A172 (cell line): ENCODE data around the gene SPPL3. TPM values are rescaled to one million over a fixed set of nuclear protein-coding genes. Genes with fewer than 3 reads are reported as not detected.
"Not testable (repeated sequence)": the region's sequence is repeated elsewhere in the genome, so short reads cannot be mapped to it uniquely, and the experiment has no call there.

ENCODE experiments used
- DNase-seq: peaks from one replicate; pipeline ENCODE4 v3.0.0-alpha.2; 2015; ENCODE audit warnings: low spot score
- total RNA-seq: library from RNA; depleted of rRNA; stranded (reverse); fragments of >200 nt; shearing (Covaris generic); gene quantifications from 2 replicates; pipeline ENCODE4 v1.2.3, GENCODE V29; 2014

Gene SPPL3
- total RNA-seq, 1 experiment from 2014 or later: 4.3 TPM

- DNase-seq: no peak
These were observed 59.2 kb downstream of the SPPL3 start for GRCh38 chr12:120844768-120845449.

- DNase-seq: no peak
These were observed 59.9 kb downstream of the SPPL3 start for GRCh38 chr12:120844297-120844696.

GRCh38 chr12:120843472-120843871 lies 60.7 kb downstream of the SPPL3 start:
- DNase-seq: no peak

DNA sequence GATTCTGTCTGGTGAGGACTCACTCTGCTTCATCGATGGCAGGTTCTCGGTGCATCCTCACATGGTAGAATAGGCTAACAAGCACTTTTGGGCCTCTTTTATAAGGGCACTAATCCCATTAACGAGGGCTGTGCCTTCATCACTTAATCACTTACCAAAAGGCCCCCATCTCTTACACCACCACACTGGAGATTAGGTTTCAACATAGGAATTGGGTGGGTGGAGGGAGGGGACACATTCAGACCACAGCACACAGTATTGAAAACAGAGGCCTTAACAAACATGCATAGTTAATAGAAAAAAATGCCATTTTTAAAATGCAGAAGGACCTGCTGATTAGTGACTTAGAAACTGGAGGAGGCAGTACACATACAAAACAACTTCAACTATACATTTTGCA lies 61.6 kb downstream of the SPPL3 start:
- DNase-seq: no peak

- no peak for DNase-seq
These were observed 62.6 kb downstream of the SPPL3 start for GRCh38 chr12:120841525-120841924.

- DNase-seq: no peak
These were observed 64.7 kb downstream of the SPPL3 start for GRCh38 chr12:120839503-120839902.

- not testable (repeated sequence) for DNase-seq
These were observed 65.4 kb downstream of the SPPL3 start for GRCh38 chr12:120838629-120839383.

- DNase-seq: no peak
These were observed 68.0 kb downstream of the SPPL3 start for GRCh38 chr12:120836114-120836684.

DNA sequence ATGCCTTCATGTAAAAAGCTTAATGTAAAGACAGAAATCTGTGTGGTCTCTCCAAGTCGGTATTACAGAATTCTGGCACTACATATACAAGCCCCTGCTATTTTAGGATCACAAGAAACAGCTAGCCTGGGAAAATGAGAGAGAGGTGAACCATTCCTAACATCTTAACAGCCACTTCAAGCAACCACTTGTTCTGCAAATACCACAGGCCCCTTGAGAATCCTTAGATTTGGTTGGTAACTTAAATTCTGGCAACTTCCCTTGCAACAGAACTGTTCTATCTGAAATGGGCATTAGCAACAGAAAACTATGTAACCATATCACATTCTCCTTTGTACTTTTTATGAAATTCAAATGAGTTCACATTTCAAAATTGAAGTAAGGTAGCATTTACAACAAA lies 68.5 kb downstream of the SPPL3 start:
- DNase-seq: no peak

DNA sequence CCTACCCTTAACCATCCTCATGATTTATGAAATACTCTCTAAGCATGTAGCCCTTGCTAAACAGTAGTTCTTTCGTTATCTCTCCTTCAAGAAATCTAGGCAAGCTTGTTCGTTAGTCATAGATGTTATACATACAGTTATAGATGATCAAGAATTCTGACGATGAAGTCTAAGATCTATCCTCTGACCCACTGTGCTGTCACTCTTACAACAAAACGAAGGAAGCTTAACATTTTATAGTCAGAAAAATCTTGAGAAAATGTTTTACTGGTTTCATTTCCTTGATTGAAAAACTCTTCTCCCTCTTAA lies 68.9 kb downstream of the SPPL3 start:
- no peak for DNase-seq

- DNase-seq: no peak
These were observed 69.5 kb downstream of the SPPL3 start for GRCh38 chr12:120834489-120835303.

DNA sequence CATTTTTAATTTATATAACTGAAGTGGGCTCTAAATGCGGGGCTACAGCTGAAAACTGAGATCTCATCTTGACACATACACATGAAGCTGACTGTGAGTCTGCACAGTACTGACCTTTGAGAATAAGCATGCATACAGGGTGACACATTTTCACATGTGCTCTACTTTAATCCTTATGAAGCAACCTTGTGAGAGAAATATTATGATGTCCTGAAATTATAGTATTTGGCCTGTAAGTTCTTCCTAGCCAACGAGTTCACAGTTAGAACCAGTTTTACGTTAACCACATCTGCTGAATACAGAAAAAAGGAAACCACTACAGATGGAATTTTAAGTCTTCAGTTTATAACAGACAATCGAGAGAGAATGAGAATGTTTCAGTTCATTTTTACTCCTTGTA lies 70.3 kb downstream of the SPPL3 start:
- DNase-seq: no peak

DNA sequence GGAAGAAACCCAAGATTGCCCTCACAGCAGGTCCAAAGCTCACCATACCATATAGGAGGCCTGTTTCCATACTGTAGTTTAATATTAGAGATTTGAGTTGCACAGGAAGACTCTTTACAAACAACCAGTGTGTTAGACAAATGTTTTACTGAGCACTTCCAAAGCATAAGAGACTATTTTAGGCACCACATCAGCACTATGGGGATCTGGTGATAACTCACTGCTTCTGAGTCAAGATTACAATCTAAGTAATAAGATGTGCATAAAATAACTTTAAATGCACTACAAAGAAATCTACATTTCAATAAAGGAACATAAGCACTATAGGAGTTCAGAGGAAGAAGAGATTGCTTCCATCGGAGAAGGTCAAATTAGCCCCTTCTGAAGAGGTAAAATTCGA lies 71.4 kb downstream of the SPPL3 start:
- no peak for DNase-seq

- no peak for DNase-seq
These were observed 72.4 kb downstream of the SPPL3 start for GRCh38 chr12:120831648-120832267.

- no peak for DNase-seq
These were observed 73.2 kb downstream of the SPPL3 start for GRCh38 chr12:120830966-120831365.

- no peak for DNase-seq
These were observed 73.9 kb downstream of the SPPL3 start for GRCh38 chr12:120830052-120830940.

- no peak for DNase-seq
These were observed 77.8 kb downstream of the SPPL3 start for GRCh38 chr12:120826335-120826734.

GRCh38 chr12:120825337-120825736 lies 78.8 kb downstream of the SPPL3 start:
- DNase-seq: no peak

DNA sequence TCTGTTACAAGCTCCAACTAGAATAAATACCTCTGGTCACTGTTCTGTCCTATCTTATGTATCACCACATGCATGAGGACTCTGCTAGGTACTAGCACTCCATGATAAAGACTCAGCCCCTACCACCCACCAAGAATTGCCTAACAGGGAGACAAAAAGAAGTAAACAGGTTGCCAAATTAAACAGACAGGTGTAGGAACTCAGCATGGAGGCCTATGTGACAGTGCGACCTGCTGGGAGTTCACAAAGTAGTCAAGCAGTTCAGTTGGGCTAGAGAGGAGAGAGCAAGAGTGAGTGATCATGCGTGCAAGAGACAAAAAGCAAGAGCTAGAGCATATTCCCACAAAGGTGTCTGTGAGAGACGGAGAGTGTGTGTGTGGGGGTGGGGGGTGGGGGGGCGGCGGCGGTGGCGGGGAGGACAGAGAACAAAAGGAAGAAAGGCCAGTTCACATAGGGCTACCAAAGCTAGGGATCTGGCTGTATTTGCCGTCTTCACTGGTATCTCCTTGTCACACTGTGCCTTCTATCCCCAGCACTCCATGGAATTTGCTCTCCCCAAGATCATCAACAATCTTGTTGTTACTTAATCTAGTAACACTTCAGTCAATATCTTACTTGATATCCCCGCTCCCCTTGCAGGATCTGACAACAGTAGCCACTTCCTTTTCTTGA lies 81.2 kb downstream of the SPPL3 start:
- no peak for DNase-seq

GRCh38 chr12:120821878-120822277 lies 82.3 kb downstream of the SPPL3 start:
- no peak for DNase-seq
